DOHH2 (cell line): Measurements from ENCODE around the gene FBXW4.

ENCODE experiments used
- H3F3A ChIP-seq: fragments of 200-600 bp; sonication (generic), shearing (Covaris generic); 2 replicates; pipeline ENCODE4 v1.6.0; 2016; ENCODE audit warnings: antibody characterized with exemption, mild to moderate bottlenecking; ENCODE audit not compliant: control insufficient read depth, insufficient read depth
- H3K27ac ChIP-seq: fragments of 200-600 bp; sonication (generic); 2 replicates; pipeline ENCODE4 v1.5.1; 2014; ENCODE audit warnings: low read depth, mild to moderate bottlenecking, low read length, moderate library complexity
- H3K27me3 ChIP-seq: fragments of 200-600 bp; sonication (generic); 2 replicates; pipeline ENCODE4 v1.6.1; 2014; ENCODE audit warnings: mild to moderate bottlenecking, low read length, mixed read lengths; ENCODE audit not compliant: control insufficient read depth
- H3K36me3 ChIP-seq: fragments of 200-600 bp; sonication (generic); 2 replicates; pipeline ENCODE4 v1.6.1; 2014; ENCODE audit warnings: mild to moderate bottlenecking, low read length, moderate library complexity, mixed read lengths; ENCODE audit not compliant: control insufficient read depth
- H3K4me1 ChIP-seq: fragments of 200-600 bp; sonication (generic); 2 replicates; pipeline ENCODE4 v1.6.1; 2014; ENCODE audit warnings: mild to moderate bottlenecking, low read length, mixed read lengths; ENCODE audit not compliant: control insufficient read depth
- H3K4me2 ChIP-seq: fragments of 200-600 bp; sonication (generic); 2 replicates; pipeline ENCODE4 v1.6.0; 2014; ENCODE audit warnings: mild to moderate bottlenecking, low read length, moderate library complexity
- H3K4me3 ChIP-seq: fragments of 200-600 bp; sonication (generic); 2 replicates; pipeline ENCODE4 v1.5.1; 2014; ENCODE audit warnings: mild to moderate bottlenecking, low read length, mixed read lengths
- H3K79me2 ChIP-seq: fragments of 200-600 bp; sonication (generic); 2 replicates; pipeline ENCODE4 v1.6.1; 2014; ENCODE audit warnings: mild to moderate bottlenecking, low read length, mixed read lengths; ENCODE audit not compliant: control insufficient read depth
- H3K9me2 ChIP-seq: fragments of 200-600 bp; sonication (generic); replicated peaks from 2 replicates; pipeline ENCODE4 v1.6.1; 2014; ENCODE audit warnings: mild to moderate bottlenecking, low read length, mixed read lengths; ENCODE audit not compliant: control insufficient read depth
- H3K9me3 ChIP-seq: fragments of 200-600 bp; sonication (generic); 2 replicates; pipeline ENCODE4 v1.6.1; 2014; ENCODE audit warnings: antibody characterized with exemption, low read length, mixed read lengths; ENCODE audit not compliant: control insufficient read depth, insufficient read depth
- H4K20me1 ChIP-seq: fragments of 200-600 bp; sonication (generic); 2 replicates; pipeline ENCODE4 v1.6.0; 2014; ENCODE audit warnings: low read depth, mild to moderate bottlenecking, antibody characterized with exemption, low read length, moderate library complexity; ENCODE audit not compliant: control insufficient read depth, insufficient read depth
- CTCF ChIP-seq: fragments of 200-600 bp; sonication (generic); IDR thresholded peaks from one replicate; pipeline ENCODE4 v1.5.1; 2014; ENCODE audit warnings: antibody characterized with exemption, mild to moderate bottlenecking, low read depth, low read length; ENCODE audit not compliant: poor library complexity, severe bottlenecking
- EZH2phosphoT487 ChIP-seq: fragments of 200-600 bp; sonication (generic); IDR thresholded peaks from 2 replicates; pipeline ENCODE4 v1.6.1; 2017; ENCODE audit warnings: borderline replicate concordance, mild to moderate bottlenecking, antibody characterized with exemption, low read length, moderate library complexity, mixed read lengths

The FBXW4 gene

GRCh38 chr10:101577121-101577871 lies 117.7 kb downstream of the FBXW4 start:
- Histone ChIP-seq H4K20me1 (peaks cover 4% of the 10 kb centered on the region; the same call in 1 of the 2 replicates), H3K4me1 (no peaks in the 10 kb centered on the region), H3K27ac (no peak overlapping the region), H3F3A (no peaks in the 10 kb centered on the region), H3K4me3 (no peak overlapping the region), H3K36me3 (no peaks in the 10 kb centered on the region), H3K79me2 (no peaks in the 10 kb centered on the region), H3K27me3 (0 out of 2 replicates have a peak, but pooled peaks cover 3% of the 10 kb centered on the region), H3K9me2 (no peaks in the 10 kb centered on the region), H3K4me2 (no peak overlapping the region), H3K9me3 (no peaks in the 10 kb centered on the region)
- TF ChIP-seq CTCF (no peak), EZH2phosphoT487 (no peak)

GRCh38 chr10:101576211-101576863 lies 118.6 kb downstream of the FBXW4 start:
- Histone ChIP-seq H3K27ac (no peak overlapping the region), H3F3A (no peaks in the 10 kb centered on the region), H3K4me2 (no peak overlapping the region), H3K4me1 (no peaks in the 10 kb centered on the region), H3K9me2 (no peaks in the 10 kb centered on the region), H4K20me1 (peaks cover 4% of the 10 kb centered on the region; the same call in 1 of the 2 replicates), H3K4me3 (no peak overlapping the region), H3K79me2 (no peaks in the 10 kb centered on the region), H3K9me3 (no peaks in the 10 kb centered on the region), H3K36me3 (no peaks in the 10 kb centered on the region), H3K27me3 (peaks cover 6% of the 10 kb centered on the region)
- TF ChIP-seq EZH2phosphoT487 (no peak), CTCF (no peak)

GRCh38 chr10:101575580-101576210 lies 119.3 kb downstream of the FBXW4 start:
- Histone ChIP-seq H3K9me3 (no peaks in the 10 kb centered on the region), H3K36me3 (no peaks in the 10 kb centered on the region), H3K9me2 (no peaks in the 10 kb centered on the region), H4K20me1 (peaks cover 4% of the 10 kb centered on the region; the same call in 1 of the 2 replicates), H3K79me2 (no peaks in the 10 kb centered on the region), H3F3A (no peaks in the 10 kb centered on the region), H3K27ac (no peak overlapping the region), H3K4me3 (no peak overlapping the region), H3K4me2 (no peak overlapping the region), H3K4me1 (peaks cover 3% of the 10 kb centered on the region), H3K27me3 (peaks cover 8% of the 10 kb centered on the region)
- no peak for TF ChIP-seq CTCF
- TF ChIP-seq EZH2phosphoT487: no peak
